MCF 10A (cell line): ENCODE results near the gene SCAANT1. TPM values are rescaled to one million over a fixed set of nuclear protein-coding genes. Genes with fewer than 3 reads are reported as not detected.

Experiments
- BruUV-seq: library from RNA; stranded (reverse); fragments of 400-500 nt; replicated peaks from 2 replicates; lab custom pipeline; 2021; lab: Mats Ljungman, UMichigan
- CTCF ChIA-PET: fragments of 300-600 bp; sonication (Branson Sonifier 250); formaldehyde crosslinking; extraction: SDS; loops from one replicate; lab custom pipeline; 2021; ENCODE audit warnings: antibody characterized with exemption, inconsistent platforms; lab: Yijun Ruan, JAX
- POLR2A ChIA-PET: fragments of 300-600, 350-650 bp; sonication (Branson Sonifier 250); formaldehyde crosslinking; extraction: SDS; loops from one replicate; lab custom pipeline; 2020; ENCODE audit warnings: antibody characterized with exemption, inconsistent platforms; lab: Yijun Ruan, JAX
- DNase-seq: peaks from one replicate; pipeline ENCODE4 v3.0.0-alpha.2; 2018; ENCODE audit not compliant: unreplicated experiment
- H3K27ac Mint-ChIP-seq: one replicate; pipeline ENCODE4 v1.8.0; 2022; ENCODE audit warnings: mild to moderate bottlenecking, low read depth, mixed read lengths; ENCODE audit not compliant: unreplicated experiment
- H3K27me3 Mint-ChIP-seq: one replicate; pipeline ENCODE4 v1.8.0; 2022; ENCODE audit warnings: mixed read lengths; ENCODE audit not compliant: insufficient read depth, unreplicated experiment
- H3K36me3 Mint-ChIP-seq: one replicate; pipeline ENCODE4 v1.8.0; 2022; ENCODE audit warnings: mild to moderate bottlenecking, moderate library complexity, mixed read lengths; ENCODE audit not compliant: insufficient read depth, unreplicated experiment
- H3K4me1 Mint-ChIP-seq: one replicate; pipeline ENCODE4 v1.8.0; 2022; ENCODE audit warnings: mixed read lengths; ENCODE audit not compliant: insufficient read depth, unreplicated experiment
- H3K4me3 Mint-ChIP-seq: one replicate; pipeline ENCODE4 v1.8.0; 2022; ENCODE audit warnings: mild to moderate bottlenecking, moderate library complexity, mixed read lengths; ENCODE audit not compliant: unreplicated experiment
- H3K9me3 Mint-ChIP-seq: one replicate; pipeline ENCODE4 v1.8.0; 2022; ENCODE audit warnings: mixed read lengths; ENCODE audit not compliant: unreplicated experiment
- CTCF ChIP-seq: fragments of 200-600 bp; IDR thresholded peaks from one replicate; pipeline ENCODE4 v1.8.0; 2022; ENCODE audit warnings: antibody characterized with exemption, mild to moderate bottlenecking; ENCODE audit not compliant: unreplicated experiment
- intact Hi-C: fragments of 100-400 bp; cut with micrococcal nuclease; formaldehyde crosslinking; loops from 2 replicates; pipeline ENCODE4 v1.14.1; 2022
- total RNA-seq: library from RNA; stranded (reverse); gene quantifications from 2 replicates; pipeline ENCODE4 v1.2.3, GENCODE V29; 2022

SCAANT1 gene
- total RNA-seq, 1 experiment from 2014 or later, result not detected

DNA sequence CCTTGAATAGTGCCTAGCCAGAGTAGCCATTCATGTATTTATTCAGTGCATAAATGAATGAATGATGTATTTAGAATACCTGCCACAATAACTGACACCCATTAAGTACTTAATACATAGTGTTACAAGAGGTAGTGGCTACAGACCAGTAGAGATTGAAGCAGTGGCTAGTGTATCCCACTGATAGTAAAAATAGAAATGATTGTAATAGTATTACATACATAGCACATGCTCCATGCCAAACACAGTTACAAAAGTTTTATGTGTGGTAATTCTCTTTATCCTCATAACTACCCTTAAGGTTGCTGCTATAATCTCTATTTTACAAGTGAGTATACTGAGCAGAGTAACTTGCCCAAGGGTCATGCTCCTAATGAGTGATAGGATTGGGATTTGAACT, 30.3 kb upstream of the SCAANT1 start:
- H3K4me1 Mint-ChIP-seq, result peaks cover 37% of the 10 kb centered on the region
- H3K27ac Mint-ChIP-seq, result no peak overlapping the region
- no peak overlapping the region for H3K4me3 Mint-ChIP-seq
- ChIA-PET POLR2A (no interaction called here), CTCF (interaction anchor here (1.3 to 1.9 kb wide), 2 partner anchors 19 to 51 kb away, joined by 4 to 15 read pairs; no protein-coding TSS in a partner anchor)
- no peaks in the 10 kb centered on the region for H3K27me3 Mint-ChIP-seq
- no peak for TF ChIP-seq CTCF
- no peaks in the 10 kb centered on the region for H3K9me3 Mint-ChIP-seq
- intact Hi-C loops, result no loop called here
- peaks cover 21% of the 10 kb centered on the region for H3K36me3 Mint-ChIP-seq
- DNase-seq, result no peak
- no TSS peak for BruUV-seq

- Mint-ChIP-seq H3K4me3 (no peak overlapping the region), H3K36me3 (peaks cover 17% of the 10 kb centered on the region), H3K27me3 (no peaks in the 10 kb centered on the region), H3K9me3 (no peaks in the 10 kb centered on the region), H3K4me1 (peaks cover 40% of the 10 kb centered on the region), H3K27ac (peak overlapping the region; percentile 55)
- DNase-seq, result peak; percentile 89
- ChIA-PET CTCF (interaction anchor here (0.8 to 1.9 kb wide), 4 partner anchors 11 to 54 kb away, joined by 3 to 15 read pairs (median 4); no protein-coding TSS in a partner anchor), POLR2A (interaction anchor here (0.5 to 4.1 kb wide), 7 partner anchors 9 to 37 kb away, joined by 3 to 33 read pairs (median 4); partner anchors contain the start of gene SCAANT1)
- intact Hi-C loops, result no loop called here
- no TSS peak for BruUV-seq
- no peak for TF ChIP-seq CTCF
These were observed 28.2 kb upstream of the SCAANT1 start for GRCh38 chr3:63940389-63940757.

GRCh38 chr3:63937661-63938651, 25.8 kb upstream of the SCAANT1 start:
- H3K4me3 Mint-ChIP-seq, result no peak overlapping the region

More at GRCh38 chr3:63937661-63938651, 25.8 kb upstream of the SCAANT1 start:
- peak; percentile 66 for DNase-seq
- peaks cover 10% of the 10 kb centered on the region for H3K36me3 Mint-ChIP-seq
- no TSS peak for BruUV-seq
- no peak for TF ChIP-seq CTCF
- peaks cover 44% of the 10 kb centered on the region for H3K4me1 Mint-ChIP-seq
- H3K27ac Mint-ChIP-seq, result peak overlapping the region; percentile 57
- no peaks in the 10 kb centered on the region for H3K27me3 Mint-ChIP-seq
- intact Hi-C loops, result no loop called here
- no peaks in the 10 kb centered on the region for H3K9me3 Mint-ChIP-seq
- POLR2A ChIA-PET, result interaction anchor here (0.6 to 4.3 kb wide), 5 partner anchors 24 to 74 kb away, joined by 3 to 33 read pairs (median 5); partner anchors contain the start of genes ATXN7 and THOC7
- CTCF ChIA-PET, result interaction anchor here (0.6 to 1.9 kb wide), 11 partner anchors 8 to 517 kb away, joined by 3 to 7 read pairs (median 4); partner anchors contain the start of gene PSMD6
